ENCODE measurements around the gene CST3.

Gene CST3

GRCh38 chr20:23658336-23658735 lies 20.6 kb upstream of the CST3 start:
- DNase-seq (ENCODE audit: low read depth), result no peak
- H3K4me3 ChIP-seq (ENCODE audit: low read depth, low read length), result no peak overlapping the region
- in situ Hi-C loops (cut with HindIII; ENCODE audit: low sequenced_read_pairs), result no loop called here
- no peak for TF ChIP-seq CTCF (IDR thresholded peaks at IDR 0.05; ENCODE audit: low read depth, low read length, missing control alignments)

GRCh38 chr20:23657202-23657601 lies 19.4 kb upstream of the CST3 start:
- no peak for TF ChIP-seq CTCF (IDR thresholded peaks at IDR 0.05; ENCODE audit: low read depth, low read length, missing control alignments)
- DNase-seq (ENCODE audit: low read depth), result no peak
- in situ Hi-C loops (cut with HindIII; ENCODE audit: low sequenced_read_pairs), result no loop called here
- no peak overlapping the region for H3K4me3 ChIP-seq (ENCODE audit: low read depth, low read length)

GRCh38 chr20:23656372-23656771 lies 18.6 kb upstream of the CST3 start:
- H3K4me3 ChIP-seq (ENCODE audit: low read depth, low read length), result no peak overlapping the region
- in situ Hi-C loops (cut with HindIII; ENCODE audit: low sequenced_read_pairs), result no loop called here
- TF ChIP-seq CTCF (IDR thresholded peaks at IDR 0.05; ENCODE audit: low read depth, low read length, missing control alignments), result no peak
- no peak for DNase-seq (ENCODE audit: low read depth)

- no peak overlapping the region for H3K4me3 ChIP-seq (ENCODE audit: low read depth, low read length)
- in situ Hi-C loops (cut with HindIII; ENCODE audit: low sequenced_read_pairs), result no loop called here
- no peak for TF ChIP-seq CTCF (IDR thresholded peaks at IDR 0.05; ENCODE audit: low read depth, low read length, missing control alignments)
- no peak for DNase-seq (ENCODE audit: low read depth)
Measured at GRCh38 chr20:23655491-23656211, 17.9 kb upstream of the CST3 start.

GRCh38 chr20:23654717-23655116 lies 17.0 kb upstream of the CST3 start:
- TF ChIP-seq CTCF (IDR thresholded peaks at IDR 0.05; ENCODE audit: low read depth, low read length, missing control alignments), result no peak
- in situ Hi-C loops (cut with HindIII; ENCODE audit: low sequenced_read_pairs), result no loop called here
- H3K4me3 ChIP-seq (ENCODE audit: low read depth, low read length), result no peak overlapping the region
- no peak for DNase-seq (ENCODE audit: low read depth)

- in situ Hi-C loops (cut with HindIII; ENCODE audit: low sequenced_read_pairs), result no loop called here
- no peak for TF ChIP-seq CTCF (IDR thresholded peaks at IDR 0.05; ENCODE audit: low read depth, low read length, missing control alignments)
- DNase-seq (ENCODE audit: low read depth), result no peak
- no peak overlapping the region for H3K4me3 ChIP-seq (ENCODE audit: low read depth, low read length)
Measured at GRCh38 chr20:23654000-23654399, 16.2 kb upstream of the CST3 start.
